ENCODE results near the gene MSI2.

- TF ChIP-seq YY1 (IDR thresholded peaks at IDR 0.05; ENCODE audit: low read depth) (no peak), CEBPB (IDR thresholded peaks at IDR 0.05) (no peak), TEAD4 (IDR thresholded peaks at IDR 0.05) (no peak), RAD21 (IDR thresholded peaks at IDR 0.05; ENCODE audit: low read depth) (no peak), ZBTB7A (IDR thresholded peaks at IDR 0.05; ENCODE audit: low read depth) (no peak)
Measured at GRCh38 chr17:57676543-57676942, 420.2 kb downstream of the MSI2 start.

All from Ishikawa (cell line).